Measurements from ENCODE around the gene PDZD2. TPM values are rescaled to one million over a fixed set of nuclear protein-coding genes. Genes with fewer than 3 reads are reported as not detected.

PDZD2 gene
- total RNA-seq, 1 experiment from 2014 or later, result 2.2 TPM

- no peak overlapping the region for H3K4me3 ChIP-seq (ENCODE audit: low read depth, low read length, poor library complexity, severe bottlenecking)
- BruUV-seq (replicated peaks), result no TSS peak
- ChIA-PET CTCF (no interaction called here), POLR2A (ENCODE audit: low non-redundant PET) (no interaction called here)
- TF ChIP-seq CTCF (conservative IDR thresholded peaks at IDR 0.05; ENCODE audit: low read depth, low read length) (no peak), EZH2 (IDR thresholded peaks at IDR 0.05; ENCODE audit: borderline replicate concordance, low read depth, low read length, poor library complexity, severe bottlenecking) (no peak)
- intact Hi-C loops (cut with micrococcal nuclease; ENCODE audit: unreplicated experiment), result no loop called here
- H3K27me3 ChIP-seq (replicated peaks; ENCODE audit: insufficient read depth, low read depth, low read length, poor library complexity), result no peaks in the 10 kb centered on the region
- H3K9me3 ChIP-seq (ENCODE audit: low read depth, low read length, poor library complexity, severe bottlenecking), result no peaks in the 10 kb centered on the region
- no peak for DNase-seq (ENCODE audit: low spot score)
- no peak overlapping the region for H3K27ac ChIP-seq (ENCODE audit: low read depth, low read length, poor library complexity, severe bottlenecking)
- peaks cover 22% of the 10 kb centered on the region for H3K36me3 ChIP-seq (ENCODE audit: insufficient read depth, low read length, poor library complexity, severe bottlenecking)
- peaks cover 33% of the 10 kb centered on the region for H3K4me1 ChIP-seq (ENCODE audit: insufficient read depth, low read length, poor library complexity, severe bottlenecking)
Measured at GRCh38 chr5:32129074-32129598, 490.2 kb downstream of the PDZD2 start.

- H3K9me3 ChIP-seq (ENCODE audit: low read depth, low read length, poor library complexity, severe bottlenecking), result no peaks in the 10 kb centered on the region
- H3K27ac ChIP-seq (ENCODE audit: low read depth, low read length, poor library complexity, severe bottlenecking), result no peak overlapping the region
- BruUV-seq (replicated peaks), result no TSS peak
- intact Hi-C loops (cut with micrococcal nuclease; ENCODE audit: unreplicated experiment), result no loop called here
- CTCF ChIA-PET, result no interaction called here
- H3K27me3 ChIP-seq (replicated peaks; ENCODE audit: insufficient read depth, low read depth, low read length, poor library complexity), result no peaks in the 10 kb centered on the region
- no peak for TF ChIP-seq EZH2 (IDR thresholded peaks at IDR 0.05; ENCODE audit: borderline replicate concordance, low read depth, low read length, poor library complexity, severe bottlenecking)
- TF ChIP-seq CTCF (conservative IDR thresholded peaks at IDR 0.05; ENCODE audit: low read depth, low read length), result no peak
- H3K36me3 ChIP-seq (ENCODE audit: insufficient read depth, low read length, poor library complexity, severe bottlenecking), result peaks cover 21% of the 10 kb centered on the region
- H3K4me3 ChIP-seq (ENCODE audit: low read depth, low read length, poor library complexity, severe bottlenecking), result no peak overlapping the region
- peak; percentile 55 for DNase-seq (ENCODE audit: low spot score)
- POLR2A ChIA-PET (ENCODE audit: low non-redundant PET), result no interaction called here
- peaks cover 23% of the 10 kb centered on the region for H3K4me1 ChIP-seq (ENCODE audit: insufficient read depth, low read length, poor library complexity, severe bottlenecking)
Measured at GRCh38 chr5:32130865-32131264, 491.9 kb downstream of the PDZD2 start.

GRCh38 chr5:32131604-32132003 is 492.7 kb downstream of the PDZD2 start:
- TF ChIP-seq CTCF (conservative IDR thresholded peaks at IDR 0.05; ENCODE audit: low read depth, low read length), result no peak
- CTCF ChIA-PET, result interaction anchor here (0.5 to 0.6 kb wide), 2 partner anchors 19 to 39 kb away, joined by 3 read pairs; no protein-coding TSS in a partner anchor
- H3K4me1 ChIP-seq (ENCODE audit: insufficient read depth, low read length, poor library complexity, severe bottlenecking), result peaks cover 25% of the 10 kb centered on the region
- BruUV-seq (replicated peaks), result no TSS peak
- no peak overlapping the region for H3K4me3 ChIP-seq (ENCODE audit: low read depth, low read length, poor library complexity, severe bottlenecking)
- no peak overlapping the region for H3K27ac ChIP-seq (ENCODE audit: low read depth, low read length, poor library complexity, severe bottlenecking)
- DNase-seq (ENCODE audit: low spot score), result no peak
- no peaks in the 10 kb centered on the region for H3K27me3 ChIP-seq (replicated peaks; ENCODE audit: insufficient read depth, low read depth, low read length, poor library complexity)
- intact Hi-C loops (cut with micrococcal nuclease; ENCODE audit: unreplicated experiment), result no loop called here
- peaks cover 16% of the 10 kb centered on the region for H3K36me3 ChIP-seq (ENCODE audit: insufficient read depth, low read length, poor library complexity, severe bottlenecking)
- no peaks in the 10 kb centered on the region for H3K9me3 ChIP-seq (ENCODE audit: low read depth, low read length, poor library complexity, severe bottlenecking)
- POLR2A ChIA-PET (ENCODE audit: low non-redundant PET), result no interaction called here
